Measurements from ENCODE around the gene METTL26.

METTL26 gene

GRCh38 chr16:636206-637080 lies at the start of gene METTL26:
METTL26 (minus strand) TSS chr16:636305; CDS start chr16:636290, 15 bp downstream.
- peak; percentile 88 for DNase-seq (ENCODE audit: low read depth in 2 of 2)

GRCh38 chr16:684961-685696 lies 49.0 kb upstream of the METTL26 start:
- no peak for DNase-seq (ENCODE audit: low read depth in 2 of 2)

GRCh38 chr16:684071-684794 lies 48.1 kb upstream of the METTL26 start, which contains the start of gene JMJD8:
JMJD8 (minus strand) TSS chr16:684334; CDS start chr16:684319, 15 bp downstream.
- DNase-seq (ENCODE audit: low read depth in 2 of 2), result peak; percentile 92 to 96

- DNase-seq (ENCODE audit: low read depth in 2 of 2), result no peak
Measured at GRCh38 chr16:683396-684070, 47.4 kb upstream of the METTL26 start.

GRCh38 chr16:682493-683395 lies 46.6 kb upstream of the METTL26 start:
- no peak for DNase-seq (ENCODE audit: low read depth in 2 of 2)

- DNase-seq (ENCODE audit: low read depth in 2 of 2), result no peak
Measured at GRCh38 chr16:681746-682427, 45.8 kb upstream of the METTL26 start.

GRCh38 chr16:680967-681745 lies 45.1 kb upstream of the METTL26 start:
- DNase-seq (ENCODE audit: low read depth in 2 of 2), result no peak

- DNase-seq (ENCODE audit: low read depth in 2 of 2), result no peak
Measured at GRCh38 chr16:680625-680945, 44.5 kb upstream of the METTL26 start.

GRCh38 chr16:679814-680624 lies 43.9 kb upstream of the METTL26 start, which contains the start of gene STUB1:
STUB1 (plus strand) TSS chr16:680410; CDS start chr16:680526, 116 bp downstream.
- DNase-seq (ENCODE audit: low read depth in 2 of 2), result peak; percentile 84 to 87

- DNase-seq (ENCODE audit: low read depth in 2 of 2), result peak; percentile 33 to 40
Measured at GRCh38 chr16:678858-679813, 43.0 kb upstream of the METTL26 start.

GRCh38 chr16:678209-678857 lies 42.2 kb upstream of the METTL26 start:
- DNase-seq (ENCODE audit: low read depth in 2 of 2), result no peak

- DNase-seq (ENCODE audit: low read depth in 2 of 2), result no peak
Measured at GRCh38 chr16:677316-678190, 41.4 kb upstream of the METTL26 start.

- no peak for DNase-seq (ENCODE audit: low read depth in 2 of 2)
Measured at GRCh38 chr16:676913-677312, 40.8 kb upstream of the METTL26 start.

- no peak for DNase-seq (ENCODE audit: low read depth in 2 of 2)
Measured at GRCh38 chr16:676565-676902, 40.4 kb upstream of the METTL26 start.

- DNase-seq (ENCODE audit: low read depth in 2 of 2), result no peak
Measured at GRCh38 chr16:675884-676564, 39.9 kb upstream of the METTL26 start.

All from stimulated activated CD4-positive, alpha-beta T cell treated with anti-CD3 and anti-CD28 coated beads, Interleukin-15, amount 100 ng/mL, for 48 hours (primary cell).